ENCODE data around the gene RANBP10. TPM values are rescaled to one million over a fixed set of nuclear protein-coding genes. Genes with fewer than 3 reads are reported as not detected.

Gene RANBP10
- total RNA-seq, 1 experiment from 2014 or later = 2.6 TPM

- no peak for DNase-seq (ENCODE audit: low read depth)
Observed at GRCh38 chr16:67828651-67829050, 22.3 kb upstream of the RANBP10 start.

GRCh38 chr16:67825906-67826305 is 19.5 kb upstream of the RANBP10 start:
- DNase-seq (ENCODE audit: low read depth) = no peak

- DNase-seq (ENCODE audit: low read depth) = no peak
Observed at GRCh38 chr16:67825119-67825518, 18.8 kb upstream of the RANBP10 start.

- no peak for DNase-seq (ENCODE audit: low read depth)
Observed at GRCh38 chr16:67822511-67822910, 16.2 kb upstream of the RANBP10 start.

GRCh38 chr16:67820608-67821259 is 14.4 kb upstream of the RANBP10 start:
- DNase-seq (ENCODE audit: low read depth) = no peak

- no peak for DNase-seq (ENCODE audit: low read depth)
Observed at GRCh38 chr16:67814567-67814966, 8.2 kb upstream of the RANBP10 start.

GRCh38 chr16:67811899-67812298 is 5.5 kb upstream of the RANBP10 start:
- DNase-seq (ENCODE audit: low read depth) = no peak

GRCh38 chr16:67807148-67807682 is 855 bp upstream of the RANBP10 start:
- no peak for DNase-seq (ENCODE audit: low read depth)

GRCh38 chr16:67805718-67806427 is 487 bp downstream of the RANBP10 start:
- DNase-seq (ENCODE audit: low read depth) = no peak

GRCh38 chr16:67804853-67805542 is 1.4 kb downstream of the RANBP10 start:
- DNase-seq (ENCODE audit: low read depth) = no peak

GRCh38 chr16:67803894-67804293 is 2.5 kb downstream of the RANBP10 start:
- DNase-seq (ENCODE audit: low read depth) = no peak

GRCh38 chr16:67801883-67802282 is 4.5 kb downstream of the RANBP10 start:
- no peak for DNase-seq (ENCODE audit: low read depth)

GRCh38 chr16:67801241-67801640 is 5.1 kb downstream of the RANBP10 start:
- DNase-seq (ENCODE audit: low read depth) = no peak

GRCh38 chr16:67800338-67800926 is 5.9 kb downstream of the RANBP10 start:
- no peak for DNase-seq (ENCODE audit: low read depth)

- no peak for DNase-seq (ENCODE audit: low read depth)
Observed at GRCh38 chr16:67796099-67796718, 10.2 kb downstream of the RANBP10 start.

GRCh38 chr16:67790071-67790470 is 16.3 kb downstream of the RANBP10 start:
- DNase-seq (ENCODE audit: low read depth) = no peak

GRCh38 chr16:67786491-67786890 is 19.9 kb downstream of the RANBP10 start:
- DNase-seq (ENCODE audit: low read depth) = no peak

GRCh38 chr16:67783353-67783725 is 23.0 kb downstream of the RANBP10 start:
- no peak for DNase-seq (ENCODE audit: low read depth)

- DNase-seq (ENCODE audit: low read depth) = no peak
Observed at GRCh38 chr16:67782567-67783352, 23.6 kb downstream of the RANBP10 start.

GRCh38 chr16:67781565-67781921 is 24.8 kb downstream of the RANBP10 start:
- DNase-seq (ENCODE audit: low read depth) = no peak

Data from RPMI7951 (cell line).